Stimulated activated CD8-positive, alpha-beta memory T cell treated with anti-CD3 and anti-CD28 coated beads, Interleukin-15, amount 100 ng/mL, for 1 hour (primary cell): Measurements from ENCODE around the gene CSRP3.

Source experiments
- DNase-seq: peaks from one replicate; pipeline ENCODE4 v3.0.0-alpha.2; 2020; ENCODE audit warnings: low read depth

CSRP3 gene

GRCh38 chr11:19201737-19202605 lies at the start of gene CSRP3:
TSS of gene CSRP3 (minus strand) at chr11:19201983. CDS start at chr11:19192448, 9,535 bp downstream.
- no peak for DNase-seq

DNA sequence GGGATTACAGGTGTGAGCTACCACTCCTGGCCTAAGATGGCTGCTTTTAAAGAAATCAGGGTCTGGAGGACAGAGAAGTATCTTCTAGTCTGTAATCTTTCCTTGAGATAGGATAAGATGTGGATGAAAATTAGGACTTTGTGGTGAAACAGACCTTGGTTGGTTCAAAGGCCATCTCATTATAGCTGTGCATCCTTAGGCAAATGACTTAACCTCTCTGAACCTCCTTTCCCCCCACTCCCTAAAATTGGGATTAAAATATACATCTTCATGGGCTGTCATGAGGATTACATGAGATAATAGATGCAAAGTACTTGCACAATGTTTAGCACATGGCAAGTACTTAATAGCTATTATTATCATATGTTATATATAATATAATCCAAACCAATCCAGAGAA lies 49.8 kb upstream of the CSRP3 start:
- no peak for DNase-seq

GRCh38 chr11:19246816-19247215 lies 45.0 kb upstream of the CSRP3 start:
- DNase-seq = no peak

DNA sequence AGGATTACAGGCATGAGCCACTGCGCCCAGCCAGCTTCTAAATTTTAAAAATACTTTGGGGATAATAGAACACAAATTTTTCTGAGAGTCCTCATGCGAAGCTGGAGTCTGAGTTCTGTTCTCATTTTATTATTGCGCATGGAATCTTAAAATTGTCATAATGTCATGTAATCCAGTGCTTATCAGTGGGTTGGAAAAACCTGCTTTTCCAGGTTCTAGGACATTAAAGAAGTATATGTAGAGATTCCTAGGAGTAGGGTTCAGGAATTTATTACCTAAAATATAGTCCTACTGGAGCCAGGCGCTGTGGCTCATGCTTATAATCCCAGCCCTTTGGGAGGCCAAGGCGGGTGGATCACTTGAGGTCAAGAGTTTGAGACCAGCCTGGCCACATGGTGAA lies 43.6 kb upstream of the CSRP3 start:
- no peak for DNase-seq

DNA sequence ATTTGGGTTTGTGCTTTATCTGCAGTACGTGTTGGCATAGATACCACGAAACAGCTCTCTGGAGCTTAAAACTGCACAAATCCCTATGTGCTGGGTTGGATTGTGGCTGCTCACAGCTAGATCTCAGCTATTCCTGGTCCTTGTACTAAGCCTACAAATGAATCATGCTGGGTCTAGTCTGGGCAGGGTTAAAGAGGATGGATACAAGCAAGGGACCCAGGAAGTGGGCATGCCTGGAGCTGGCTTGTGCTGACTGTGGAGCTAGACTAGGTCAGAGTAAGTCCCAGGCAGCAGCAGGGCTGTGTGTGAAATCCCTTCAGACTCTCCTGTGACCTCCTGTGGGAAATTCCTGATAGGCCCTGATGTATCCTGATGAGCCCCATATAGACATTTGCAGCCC lies 42.8 kb upstream of the CSRP3 start:
- no peak for DNase-seq

DNA sequence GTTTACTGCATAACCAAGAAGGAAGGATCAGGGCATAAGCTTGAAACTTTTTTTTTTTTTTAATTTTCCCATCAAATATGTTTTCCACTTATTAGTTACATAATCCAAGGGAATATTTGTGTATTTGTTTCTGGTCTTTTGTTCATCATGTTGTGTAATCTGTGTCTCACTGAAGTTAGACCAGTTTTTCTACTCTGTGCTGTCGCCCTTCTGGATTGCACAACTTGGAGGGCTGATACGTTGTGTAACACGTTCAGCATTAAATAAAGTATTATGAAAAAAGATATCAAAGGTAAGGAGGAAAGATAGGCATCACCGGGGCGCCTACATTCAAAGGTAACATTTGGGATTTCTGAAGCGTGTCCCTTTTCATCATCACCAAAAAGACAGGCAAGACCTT lies 42.3 kb upstream of the CSRP3 start:
- no peak for DNase-seq

- no peak for DNase-seq
Measured at GRCh38 chr11:19243613-19244012, 41.8 kb upstream of the CSRP3 start.

GRCh38 chr11:19243143-19243542 lies 41.4 kb upstream of the CSRP3 start:
- DNase-seq = no peak

DNA sequence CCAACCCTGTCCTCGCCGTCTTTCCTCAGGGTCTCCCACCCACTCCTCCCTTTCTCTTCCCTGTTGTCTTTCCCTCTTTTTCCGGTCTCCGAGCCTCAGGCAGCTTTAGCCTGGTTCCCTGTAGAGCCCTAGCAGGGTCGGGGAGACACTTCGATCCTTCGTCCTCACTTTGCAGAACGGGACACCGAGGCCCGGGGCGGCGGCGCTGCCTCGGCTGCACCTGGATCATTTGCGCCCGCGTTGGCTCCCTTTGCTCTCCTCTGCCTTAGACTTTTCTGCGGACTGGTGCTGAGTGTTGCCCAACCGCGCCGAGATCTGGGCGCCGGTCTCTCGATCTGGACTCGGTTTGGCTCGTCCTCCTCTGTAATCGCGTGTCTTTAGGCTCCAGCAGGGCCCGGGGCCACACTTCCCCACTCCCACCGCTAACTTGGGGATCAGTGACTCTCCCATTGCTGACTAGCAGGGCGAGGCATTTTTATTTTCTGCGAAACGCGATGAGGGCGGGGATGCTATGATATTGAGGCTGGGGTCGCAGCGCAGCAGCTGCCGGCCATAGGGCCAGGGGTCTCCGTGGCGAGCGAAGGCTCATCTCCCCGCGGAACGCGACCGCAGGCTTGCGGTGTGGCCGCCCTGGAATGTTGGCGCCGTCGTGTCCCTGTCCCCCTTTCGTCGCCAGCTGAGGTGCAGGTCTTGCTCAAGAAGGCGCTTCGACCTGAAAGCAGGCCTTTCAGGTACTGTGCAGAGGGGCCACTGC lies 40.6 kb upstream of the CSRP3 start:
- no peak for DNase-seq

GRCh38 chr11:19241260-19242178 lies 39.7 kb upstream of the CSRP3 start:
- DNase-seq = no peak

DNA sequence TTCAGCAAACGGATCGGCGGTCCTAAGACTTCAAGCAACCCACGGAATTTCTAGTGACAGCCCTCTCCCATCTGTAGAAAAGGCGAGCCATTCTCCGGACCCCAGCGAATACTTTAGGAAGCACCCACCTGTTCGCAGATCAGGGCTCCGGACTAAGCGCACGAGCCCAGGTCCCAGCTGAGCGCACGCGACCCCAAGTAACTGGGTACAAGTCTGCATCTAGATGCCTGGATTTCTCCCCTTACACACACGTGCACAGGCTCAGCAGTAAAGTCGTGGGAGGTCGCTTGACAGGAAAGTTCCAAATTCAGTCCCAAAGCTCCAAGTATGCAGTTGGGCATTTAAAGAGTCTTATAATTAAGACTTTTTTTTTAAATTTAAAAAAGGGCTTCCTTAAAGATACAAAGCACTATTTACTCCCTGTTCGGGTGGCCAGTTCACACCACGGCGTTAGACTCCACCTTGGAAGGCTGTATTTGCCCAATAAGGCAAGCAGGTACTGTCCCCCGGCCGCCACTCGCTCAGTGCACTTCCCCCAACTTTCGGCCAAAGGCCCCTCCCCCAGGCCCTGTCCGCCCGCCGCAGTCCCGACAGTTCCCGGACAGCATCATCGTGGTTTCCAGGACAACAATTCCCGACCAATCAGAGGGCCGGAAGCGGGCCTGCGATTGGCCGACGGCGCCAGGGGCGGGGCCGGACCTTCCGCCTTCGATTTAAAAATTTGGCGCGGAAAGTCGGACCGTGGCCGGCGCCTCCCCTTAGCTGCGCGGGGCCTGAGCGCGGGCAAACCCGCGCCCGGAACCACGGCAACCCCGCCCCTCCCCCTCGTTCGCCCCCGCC lies 38.9 kb upstream of the CSRP3 start, which contains the start of gene E2F8:
Gene E2F8, minus strand, starts transcription at position 526 of the 840 bp plus-strand sequence. CDS start 824 bp downstream, outside the sequence.
- peak; percentile 59 for DNase-seq

DNA sequence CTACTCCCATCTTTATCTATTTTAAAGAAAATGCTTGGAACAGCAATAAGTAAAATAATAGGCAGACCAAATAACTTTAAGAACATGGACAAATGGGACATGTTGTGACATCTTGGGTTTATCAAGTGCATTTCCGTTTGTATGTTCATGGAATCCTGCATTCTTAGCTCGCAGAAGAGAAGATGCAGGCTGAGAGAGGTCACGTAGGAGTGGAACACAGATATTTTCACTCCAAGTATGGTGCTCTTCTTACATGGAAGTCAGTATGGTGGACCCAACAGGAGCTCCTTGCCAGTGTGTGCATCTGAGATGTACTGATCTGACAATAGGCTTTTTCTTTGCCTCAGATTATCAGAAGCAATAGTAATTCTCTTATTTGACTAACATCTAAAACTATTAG lies 37.3 kb upstream of the CSRP3 start:
- DNase-seq = no peak

GRCh38 chr11:19237813-19238212 lies 36.0 kb upstream of the CSRP3 start:
- DNase-seq = no peak

DNA sequence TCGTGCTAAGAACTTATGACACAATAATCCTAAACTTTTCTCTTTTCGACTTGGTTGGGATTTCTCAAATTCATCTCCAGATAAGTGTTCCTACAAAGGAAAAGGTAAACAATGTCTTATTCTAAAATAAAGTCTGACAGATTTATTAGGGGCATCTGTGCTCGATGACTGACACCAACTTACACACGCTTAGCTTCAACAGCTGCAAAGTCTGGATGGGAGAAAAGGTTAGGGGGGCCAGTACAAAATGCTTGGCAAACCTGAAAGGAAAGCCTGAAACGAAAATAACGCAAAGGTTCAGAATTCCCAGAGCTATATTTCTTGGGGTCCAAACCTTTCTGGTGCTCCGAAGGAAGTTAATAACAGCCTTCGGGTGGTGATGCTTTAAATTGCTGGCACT lies 35.6 kb upstream of the CSRP3 start:
- DNase-seq = no peak

GRCh38 chr11:19234231-19234817 lies 32.5 kb upstream of the CSRP3 start:
- no peak for DNase-seq

- DNase-seq = no peak
Measured at GRCh38 chr11:19232910-19233503, 31.2 kb upstream of the CSRP3 start.

- DNase-seq = no peak
Measured at GRCh38 chr11:19229671-19230070, 27.9 kb upstream of the CSRP3 start.

- no peak for DNase-seq
Measured at GRCh38 chr11:19228968-19229367, 27.2 kb upstream of the CSRP3 start.

DNA sequence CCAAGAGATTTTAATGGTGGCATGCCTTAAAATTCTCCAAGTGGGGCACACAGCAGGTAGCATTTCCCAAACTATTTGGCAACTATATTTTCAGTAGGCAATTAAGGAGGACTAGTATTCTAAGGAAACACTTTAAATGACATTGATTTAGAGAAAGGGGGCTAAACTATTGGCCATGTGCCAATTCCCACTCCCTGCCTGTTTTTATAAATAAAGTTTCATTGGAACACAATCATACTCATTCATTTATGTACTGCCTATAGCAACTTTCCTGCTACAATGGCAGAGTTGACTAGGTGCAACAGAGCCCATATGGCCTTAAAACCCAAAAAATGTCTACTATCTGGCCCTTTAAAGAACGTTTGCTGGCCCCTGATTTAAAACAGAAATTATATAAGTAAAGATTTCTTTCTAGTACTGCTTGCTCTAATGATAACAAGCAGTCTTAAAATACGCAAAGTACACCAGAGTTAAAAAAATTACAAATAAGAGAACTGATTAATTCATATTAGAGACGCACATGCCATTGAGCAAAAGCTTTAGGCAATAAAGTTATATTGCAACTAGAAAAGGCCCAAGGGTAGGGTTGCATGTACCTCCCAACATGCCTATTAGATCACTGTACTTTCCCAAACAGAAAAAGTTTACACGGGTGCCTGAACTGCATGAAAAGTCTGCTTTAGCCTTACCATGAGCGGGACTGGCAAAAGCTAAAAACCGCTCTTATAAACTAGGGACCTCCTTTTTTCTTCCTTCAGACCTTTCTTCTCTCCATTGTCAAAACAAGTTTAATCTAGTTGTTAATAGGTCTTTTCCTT lies 24.8 kb upstream of the CSRP3 start:
- DNase-seq = no peak

- DNase-seq = no peak
Measured at GRCh38 chr11:19225581-19225980, 23.8 kb upstream of the CSRP3 start.
